HG02943 (cell line): ENCODE measurements around the gene NBAS.
"Not testable (repeated sequence)": the region's sequence is repeated elsewhere in the genome, so short reads cannot be mapped to it uniquely, and the experiment has no call there.

Experiments
- ATAC-seq: cut with Tn5 transposase; IDR thresholded peaks from one replicate; pipeline ENCODE4 v1.9.1; 2021; ENCODE audit warnings: mild to moderate bottlenecking, low read depth, moderate library complexity; ENCODE audit not compliant: unreplicated experiment

Gene NBAS

DNA sequence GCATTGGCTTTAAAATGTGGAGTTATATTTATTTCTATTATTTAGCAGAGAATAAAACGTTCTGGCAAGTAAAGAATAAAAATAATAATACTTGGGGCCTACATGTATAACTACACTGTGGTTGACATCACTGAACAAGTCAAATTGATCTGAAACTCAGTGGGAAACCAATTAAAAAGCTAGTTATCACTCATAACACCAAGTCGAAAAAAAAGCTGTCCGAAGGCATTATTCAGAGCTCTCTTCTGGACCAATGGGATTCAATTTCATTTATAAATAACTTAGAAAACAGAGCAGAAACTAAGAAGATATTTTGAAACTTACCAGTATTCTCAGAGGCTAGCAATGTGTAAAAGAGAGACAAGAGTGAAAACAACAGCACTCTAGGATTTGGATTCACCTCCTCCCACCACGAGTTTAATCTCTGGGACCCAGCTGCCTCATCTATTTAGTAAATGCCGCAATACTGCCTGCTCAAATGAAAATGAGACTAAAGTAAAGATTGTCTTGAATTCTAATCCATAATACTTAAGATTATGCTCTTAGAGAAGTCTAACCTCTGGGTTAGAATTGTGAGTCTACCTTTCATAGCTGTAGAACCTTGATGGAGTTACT lies 128.4 kb downstream of the NBAS start:
- no peak for ATAC-seq

DNA sequence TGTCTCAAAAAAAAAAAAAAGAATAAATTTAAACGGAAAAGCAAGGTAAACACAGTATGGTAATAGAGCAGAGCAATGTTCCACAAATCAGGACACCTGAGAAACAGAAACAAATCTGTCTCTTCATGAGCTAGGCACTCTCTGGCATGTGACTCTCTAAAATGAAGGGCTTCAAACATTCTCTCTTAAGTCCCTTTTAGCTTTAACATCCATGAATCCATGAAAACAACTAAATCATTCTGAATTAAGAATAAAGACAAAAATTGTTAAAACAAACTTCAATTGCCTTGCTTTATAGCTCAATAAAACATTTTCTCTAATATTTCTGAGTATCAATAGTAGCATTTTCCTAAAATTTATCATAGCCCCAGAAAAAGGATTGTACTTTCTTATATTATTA lies 132.1 kb downstream of the NBAS start:
- ATAC-seq: no peak

DNA sequence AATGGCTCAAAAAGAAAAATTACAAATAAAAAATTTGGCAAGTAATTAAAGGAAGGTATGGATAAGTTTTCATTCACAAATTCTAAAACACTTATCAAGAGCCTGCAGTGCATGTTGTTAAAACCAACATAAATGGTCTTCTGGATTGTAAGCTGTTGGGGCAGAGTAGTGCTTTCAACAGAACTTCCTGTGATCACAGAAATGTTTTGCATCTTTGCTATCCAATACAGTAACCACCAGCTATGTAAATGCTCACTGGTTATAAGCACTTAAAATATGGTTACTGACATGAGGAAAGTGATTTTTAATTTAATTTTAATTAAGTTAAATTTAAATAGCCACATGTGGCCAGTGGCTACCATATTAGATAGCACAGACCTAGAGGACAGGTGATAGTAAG lies 133.1 kb downstream of the NBAS start:
- no peak for ATAC-seq

DNA sequence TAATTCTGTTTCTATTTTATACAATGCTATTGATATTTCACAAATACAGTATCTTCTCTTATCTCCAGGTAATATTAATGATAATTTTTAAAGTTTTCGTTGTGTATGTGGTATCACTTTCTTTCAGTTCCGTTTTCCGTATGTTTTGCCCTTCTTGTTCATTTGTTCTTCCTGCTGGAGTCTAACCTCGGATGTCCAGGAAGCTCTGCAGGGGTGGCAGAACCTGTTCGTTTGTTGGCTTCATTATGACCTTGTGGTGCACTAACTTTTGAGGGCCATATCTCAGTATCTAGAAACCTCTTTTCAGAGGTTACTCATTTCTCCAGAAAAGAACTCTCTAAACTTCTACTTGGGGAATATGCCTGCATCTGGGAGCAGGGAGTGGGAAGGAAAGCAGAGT lies 134.5 kb downstream of the NBAS start:
- ATAC-seq: no peak

DNA sequence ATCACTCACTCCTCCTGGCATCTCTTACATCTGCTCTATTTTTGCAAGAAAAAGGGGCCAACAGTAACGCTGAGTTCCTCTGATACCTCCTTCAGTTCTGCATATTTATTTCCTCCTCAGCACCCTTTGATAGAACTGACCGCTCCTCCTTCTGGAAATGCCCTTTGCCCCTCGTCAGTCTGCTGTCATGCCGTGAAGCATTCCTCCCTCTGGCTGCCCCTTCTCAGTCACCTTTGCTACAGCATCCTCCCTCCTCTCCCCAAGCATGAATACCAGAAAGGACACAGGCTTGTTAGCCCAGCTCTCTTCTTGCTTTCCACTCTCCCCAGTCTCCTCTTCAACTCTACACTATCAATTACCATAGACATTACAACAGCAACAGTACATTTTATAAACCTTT lies 135.4 kb downstream of the NBAS start:
- ATAC-seq: no peak

DNA sequence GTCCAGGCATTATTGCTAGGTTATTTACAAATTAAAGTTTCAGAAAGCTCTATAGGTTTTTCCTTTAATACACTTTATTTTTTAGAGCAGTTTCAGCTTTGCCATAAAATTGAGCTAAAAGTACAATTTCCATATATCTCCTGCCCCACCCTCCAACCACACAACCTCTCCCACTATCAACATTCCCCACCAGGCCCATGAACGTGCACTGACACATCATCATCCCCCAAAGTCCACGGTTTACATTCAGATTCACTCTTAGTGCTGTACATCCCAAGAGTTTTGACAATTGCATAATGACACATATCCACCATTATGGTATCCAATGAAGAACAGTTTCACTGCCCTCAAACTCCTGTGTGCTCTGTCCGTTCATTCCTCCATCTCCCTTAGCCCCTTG lies 139.4 kb downstream of the NBAS start:
- ATAC-seq: no peak

DNA sequence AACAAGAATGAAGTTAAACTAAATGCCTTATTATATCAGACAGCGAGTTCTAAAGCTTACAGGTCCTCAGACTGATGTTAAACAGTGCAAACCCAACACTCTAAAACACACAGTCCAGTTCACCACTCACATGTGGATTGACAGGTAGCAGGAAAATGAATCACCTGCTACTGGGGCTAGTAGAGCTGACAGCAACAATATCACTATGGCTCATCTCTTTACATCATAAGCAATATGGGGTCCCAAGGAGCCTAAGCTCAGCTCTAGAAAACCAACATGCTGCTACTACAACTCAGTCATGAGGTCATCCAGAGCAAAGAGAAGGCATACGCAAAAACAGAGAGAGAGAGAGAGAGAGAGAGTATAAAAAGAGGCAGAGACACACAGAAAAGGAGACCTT lies 145.4 kb downstream of the NBAS start:
- ATAC-seq: no peak

DNA sequence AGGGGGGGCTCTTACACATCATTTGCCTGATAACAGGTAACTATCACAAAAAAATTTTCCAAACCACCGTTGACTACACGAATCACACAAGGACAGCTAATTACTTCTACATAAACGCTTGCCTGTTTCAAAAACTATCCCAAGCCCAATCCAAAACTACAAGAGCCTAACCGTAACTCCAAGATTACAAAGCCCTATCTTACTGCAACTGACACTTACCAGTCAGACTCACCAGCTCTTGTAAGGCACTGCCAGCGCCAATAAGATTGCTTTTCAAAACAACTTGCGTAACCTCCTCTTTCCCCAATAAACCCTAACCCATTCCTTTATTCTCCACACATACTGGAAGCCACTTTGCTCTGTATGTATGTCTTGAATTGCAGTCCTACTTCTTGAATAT lies 148.4 kb downstream of the NBAS start:
- no peak for ATAC-seq

DNA sequence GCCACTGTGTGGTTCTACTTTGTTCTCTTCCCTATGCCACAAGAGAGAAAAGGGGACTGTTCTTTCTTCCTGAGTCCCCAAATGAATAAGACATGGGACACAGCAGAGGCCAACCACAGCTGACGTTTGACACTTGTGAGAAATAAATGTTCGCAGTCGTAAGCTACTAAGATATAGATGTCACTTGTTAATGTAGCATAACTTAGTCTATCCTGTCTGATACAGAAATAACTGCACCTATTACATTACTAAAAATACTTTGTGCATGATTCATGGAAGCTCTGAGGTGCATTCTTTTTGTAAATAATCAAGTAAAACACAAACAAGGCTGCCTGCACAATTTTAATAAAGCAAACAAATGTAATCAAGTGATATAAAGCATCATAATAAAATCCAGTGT lies 148.8 kb downstream of the NBAS start:
- no peak for ATAC-seq

DNA sequence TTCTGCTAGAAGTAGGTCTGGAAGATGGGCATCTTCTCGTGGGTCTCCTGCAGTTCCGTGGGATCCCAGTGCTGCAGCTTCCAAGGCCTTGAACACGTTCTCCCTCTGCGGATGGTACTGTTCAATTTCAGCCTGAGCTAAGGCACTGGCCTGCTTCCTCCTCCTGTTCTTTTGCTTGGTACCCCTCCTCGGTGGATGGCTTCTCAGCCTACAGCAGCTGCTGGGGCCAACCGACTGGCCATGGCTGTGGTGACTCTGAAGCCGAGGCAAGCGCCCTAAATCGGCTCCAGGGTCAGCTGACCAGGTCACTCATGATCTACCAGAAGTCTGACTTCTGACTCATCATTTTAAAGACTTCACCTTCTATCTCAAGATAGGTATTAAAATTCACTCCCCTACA lies 150.2 kb downstream of the NBAS start:
- no peak for ATAC-seq

DNA sequence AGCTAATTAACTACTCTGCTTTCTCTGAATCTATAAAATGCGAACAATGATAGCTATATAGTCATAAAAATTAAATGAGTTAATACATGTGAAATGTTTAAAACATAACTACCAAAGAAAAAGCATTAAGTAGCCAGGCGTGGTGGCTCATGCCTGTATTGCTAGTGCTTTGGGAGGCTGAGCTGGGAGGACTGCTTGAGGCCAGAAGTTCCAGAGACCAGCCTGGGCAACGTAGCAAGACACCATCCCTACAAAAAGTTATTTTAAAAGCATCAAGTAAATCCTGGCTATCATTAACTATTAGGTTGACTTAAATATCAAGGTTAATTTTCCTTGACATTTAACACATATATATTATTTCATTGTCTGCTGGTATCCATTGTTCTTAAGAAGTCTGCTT lies 152.4 kb downstream of the NBAS start:
- ATAC-seq: no peak

DNA sequence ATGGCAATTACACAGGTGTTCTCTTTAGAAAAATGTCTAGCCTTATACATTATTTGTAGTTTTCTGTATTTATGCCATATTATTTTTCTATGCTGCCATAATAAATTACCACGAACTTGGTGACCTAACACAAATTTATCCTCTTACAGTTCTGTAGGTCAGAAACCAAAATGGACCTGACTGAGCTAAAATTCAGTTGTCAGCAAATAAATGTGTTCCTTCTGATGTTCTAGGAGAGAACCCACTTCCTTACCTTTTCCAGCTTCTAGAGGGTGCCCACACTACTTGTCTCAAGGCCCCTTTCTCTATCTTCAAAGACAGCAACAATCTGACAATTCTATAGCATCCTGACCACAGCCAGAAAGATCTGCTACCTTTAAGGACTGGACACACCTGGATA lies 153.5 kb downstream of the NBAS start:
- ATAC-seq: no peak

DNA sequence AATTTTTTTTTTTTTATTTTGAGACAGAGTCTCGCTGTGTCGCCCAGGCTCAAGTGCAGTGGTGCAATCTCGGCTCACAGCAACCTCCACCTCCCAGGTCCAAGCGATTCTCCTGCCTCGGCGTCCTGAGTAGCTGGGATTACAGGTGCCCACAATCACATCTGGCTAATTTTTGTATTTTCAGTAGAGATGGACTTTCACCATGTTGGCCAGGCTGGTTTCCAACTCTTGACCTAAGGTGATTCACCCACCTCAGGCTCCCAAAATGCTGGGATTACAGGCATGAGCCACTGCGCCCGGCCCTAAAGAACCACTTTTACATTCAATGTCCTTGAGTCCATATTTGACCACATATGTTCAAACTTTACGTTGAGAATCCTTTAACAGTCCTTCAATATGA lies 156.6 kb downstream of the NBAS start:
- not testable (repeated sequence) for ATAC-seq

DNA sequence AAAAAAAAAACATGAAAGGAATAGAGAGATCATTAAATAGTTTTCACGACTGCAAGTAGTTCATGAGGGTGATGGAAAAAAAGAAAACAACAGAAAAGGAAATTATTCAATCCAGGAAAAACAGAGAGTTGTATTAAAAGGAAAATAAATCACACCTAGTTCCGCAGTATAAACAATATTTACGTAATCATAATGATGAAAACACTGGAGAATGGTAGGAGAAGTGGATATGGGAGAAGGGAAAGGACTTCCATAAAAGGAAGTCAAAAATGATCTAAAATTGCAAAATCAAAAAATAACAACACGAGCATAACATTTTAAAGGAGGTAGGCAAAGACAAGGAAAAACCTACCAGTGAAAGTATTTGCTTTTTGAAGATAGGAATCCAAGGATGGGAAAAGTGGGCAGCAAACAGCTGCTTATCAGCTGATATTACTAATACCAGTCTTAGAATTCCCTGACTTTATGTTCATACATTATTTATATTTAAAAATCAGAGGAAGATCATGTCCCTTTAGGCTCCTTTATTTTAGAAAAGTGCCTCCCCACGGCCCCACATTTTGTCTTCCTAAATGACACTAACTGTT lies 160.8 kb downstream of the NBAS start:
- ATAC-seq: no peak

DNA sequence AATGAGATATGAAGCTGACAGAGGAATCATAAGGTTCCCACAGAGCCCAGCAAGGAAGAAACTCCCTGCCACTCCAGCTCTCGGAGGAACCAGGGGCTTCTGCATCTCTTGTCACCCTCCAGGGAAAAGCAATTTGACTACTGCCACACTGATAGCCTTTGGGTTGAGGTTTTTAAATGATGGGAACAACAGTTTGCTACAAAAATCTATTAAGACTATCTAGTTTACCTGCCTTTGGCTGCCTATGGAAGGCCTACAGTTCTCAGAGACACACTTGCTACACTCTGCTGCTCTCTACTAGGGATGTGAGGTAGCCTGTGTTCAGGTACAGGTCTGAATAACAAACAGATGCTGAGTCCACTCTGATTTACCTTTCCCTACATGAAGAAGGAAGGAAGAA lies 161.9 kb downstream of the NBAS start:
- ATAC-seq: no peak

DNA sequence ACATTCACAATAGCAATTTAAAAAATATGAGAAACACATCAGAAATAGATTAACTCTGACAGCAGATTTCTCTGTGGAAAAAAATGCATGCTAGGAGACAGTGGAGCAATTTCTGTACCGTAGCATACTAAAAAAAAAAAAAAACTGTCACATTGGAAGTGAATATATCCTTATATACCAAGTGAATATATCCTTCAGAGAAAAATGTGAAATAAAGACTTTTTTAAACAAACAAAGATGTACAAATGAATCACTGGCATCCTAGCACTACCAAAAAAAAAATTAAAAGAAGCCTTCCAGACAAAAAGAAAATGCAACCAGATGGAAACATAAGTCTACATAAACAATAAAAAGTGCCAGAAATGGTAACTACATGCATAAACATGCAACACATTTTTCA lies 169.4 kb downstream of the NBAS start:
- no peak for ATAC-seq

DNA sequence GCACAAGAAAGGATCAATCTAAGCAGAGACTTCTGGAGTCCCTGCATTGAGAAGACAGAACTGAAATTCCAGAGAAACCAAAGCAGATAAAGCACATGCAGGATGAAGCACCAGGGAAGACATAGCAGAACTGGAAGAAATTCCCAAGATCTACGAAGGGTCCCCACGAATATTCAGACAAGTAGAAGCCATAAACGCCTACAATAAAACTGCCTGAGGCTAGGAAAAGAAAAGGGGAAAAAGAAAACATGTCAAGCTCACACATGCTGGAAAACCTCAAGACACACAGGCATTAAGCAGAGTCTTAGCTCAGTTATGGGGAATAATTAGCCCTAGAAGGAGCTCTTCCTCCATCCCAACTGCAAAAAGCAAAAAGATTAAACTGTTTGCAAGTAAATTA lies 171.2 kb downstream of the NBAS start:
- no peak for ATAC-seq

DNA sequence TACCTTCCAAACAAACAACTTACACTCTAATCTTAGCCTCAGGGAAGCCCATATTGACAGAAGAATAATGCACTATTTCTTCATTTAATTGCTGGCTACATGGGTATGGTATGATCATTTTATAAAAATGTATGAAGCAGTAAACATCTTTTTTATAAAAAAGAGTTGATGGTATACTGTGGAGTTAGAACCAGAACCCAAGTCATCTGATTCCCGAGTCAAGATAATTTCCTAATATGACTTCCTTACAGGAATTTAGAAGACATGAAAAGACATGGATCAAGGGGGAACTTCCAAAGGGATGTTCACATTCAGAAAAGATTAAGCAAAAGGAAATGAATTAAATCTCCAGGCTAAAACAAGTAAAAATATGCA lies 171.8 kb downstream of the NBAS start:
- ATAC-seq: no peak

DNA sequence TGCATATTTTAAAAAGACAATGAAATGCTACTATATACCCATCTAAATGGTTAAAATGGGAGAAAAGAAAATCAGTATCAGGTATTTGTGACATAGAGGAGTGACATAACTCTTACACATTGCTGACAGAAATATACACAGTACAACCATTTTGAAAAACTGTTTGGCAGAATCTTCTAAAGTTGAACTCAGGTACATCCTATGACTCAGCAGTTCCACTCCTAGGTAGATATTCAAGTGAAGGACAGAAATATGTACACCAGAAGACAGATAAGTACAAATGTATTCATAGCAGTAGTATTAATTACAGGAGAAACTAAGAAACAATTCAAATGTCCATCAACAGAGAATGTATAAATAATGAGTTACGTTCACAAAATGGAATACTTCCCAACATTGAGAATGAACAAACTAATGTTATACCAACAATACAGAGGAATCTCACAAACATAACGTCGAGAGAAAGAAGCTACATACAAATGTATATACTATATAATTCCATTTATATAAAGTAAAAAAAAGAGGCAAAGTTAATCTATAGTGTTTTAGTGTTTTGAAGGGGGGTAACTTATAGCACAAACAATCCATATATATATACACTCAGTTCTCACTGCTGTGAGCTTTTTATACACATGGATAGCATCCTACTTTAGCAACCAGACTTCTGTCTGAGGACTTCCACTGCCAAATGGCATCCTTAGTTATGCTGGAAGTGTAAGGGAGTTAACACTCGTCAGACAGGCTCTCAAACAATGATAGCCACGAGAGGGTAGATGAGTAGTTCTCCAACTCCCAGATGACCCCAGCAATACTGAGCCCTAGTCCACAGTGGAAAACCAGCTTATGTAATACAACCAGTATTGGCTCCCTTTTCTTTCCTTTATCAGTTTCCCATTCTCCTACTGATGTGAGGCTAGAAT lies 172.5 kb downstream of the NBAS start:
- no peak for ATAC-seq

DNA sequence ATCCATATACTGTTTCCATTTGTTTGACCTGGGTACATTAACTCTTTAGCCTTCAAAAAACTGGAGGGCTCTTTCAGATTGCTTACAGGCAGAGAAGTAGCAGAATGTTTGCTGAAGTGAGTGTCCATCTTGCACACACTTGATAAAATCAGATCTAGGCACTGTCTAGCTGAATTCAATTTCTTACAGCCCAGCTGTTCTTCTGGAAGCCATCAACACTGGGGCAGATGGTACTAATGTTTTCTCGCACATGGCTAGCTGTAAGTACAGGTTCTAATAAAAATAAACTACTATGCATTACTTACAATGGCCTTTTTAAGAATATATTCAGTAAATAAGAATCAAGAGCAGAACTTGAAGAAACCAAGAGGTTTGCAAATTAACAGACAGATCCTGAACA lies 175.9 kb downstream of the NBAS start:
- no peak for ATAC-seq

DNA sequence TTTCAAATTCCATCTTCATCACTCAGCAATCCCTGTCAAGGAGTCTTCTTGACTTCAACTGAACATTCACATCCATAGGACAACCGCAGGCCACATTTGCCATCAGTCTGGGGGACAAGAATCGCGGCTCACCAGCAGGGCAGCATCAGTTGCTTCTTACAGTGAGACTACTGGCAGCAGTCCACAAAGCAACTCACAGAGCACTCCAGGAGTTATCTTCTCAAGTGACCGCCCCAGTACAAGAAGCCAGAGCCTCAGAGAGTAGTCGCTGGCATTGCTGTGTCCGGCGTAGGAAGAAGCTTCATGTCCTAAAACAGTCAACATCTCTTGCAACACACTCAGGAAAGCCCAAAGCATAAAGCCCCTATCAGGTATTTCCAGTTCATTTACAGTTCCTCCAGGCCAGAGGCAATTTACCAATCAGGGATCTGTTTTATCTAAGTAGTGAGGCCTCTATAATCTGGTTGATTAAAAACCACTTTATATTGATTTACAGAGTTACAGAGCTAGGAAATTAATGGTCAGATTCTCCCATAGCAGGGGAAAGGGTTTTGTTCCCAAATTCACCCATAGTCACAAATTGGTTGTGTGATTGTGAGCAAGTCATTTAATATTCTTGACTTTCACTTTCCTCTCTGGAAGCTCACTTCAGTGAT lies 177.3 kb downstream of the NBAS start:
- ATAC-seq: no peak
